ENCODE data around the gene NEURL3.
"Not testable (repeated sequence)": the region's sequence is repeated elsewhere in the genome, so short reads cannot be mapped to it uniquely, and the experiment has no call there.

NEURL3 gene

GRCh38 chr2:96477458-96477857, 27.7 kb downstream of the NEURL3 start:
- no peak for DNase-seq

- DNase-seq, result no peak
Measured at GRCh38 chr2:96471772-96472171, 33.4 kb downstream of the NEURL3 start.

- DNase-seq, result no peak
Measured at GRCh38 chr2:96470636-96471035, 34.5 kb downstream of the NEURL3 start.

GRCh38 chr2:96470109-96470508, 35.0 kb downstream of the NEURL3 start:
- DNase-seq, result no peak

GRCh38 chr2:96468904-96469303, 36.3 kb downstream of the NEURL3 start:
- DNase-seq, result no peak

- DNase-seq, result no peak
Measured at GRCh38 chr2:96464651-96465050, 40.5 kb downstream of the NEURL3 start.

GRCh38 chr2:96464061-96464460, 41.1 kb downstream of the NEURL3 start:
- DNase-seq, result no peak

GRCh38 chr2:96463119-96463518, 42.0 kb downstream of the NEURL3 start:
- no peak for DNase-seq

- DNase-seq, result not testable (repeated sequence)
Measured at GRCh38 chr2:96461616-96462015, 43.5 kb downstream of the NEURL3 start.

GRCh38 chr2:96452053-96452452, 53.1 kb downstream of the NEURL3 start:
- DNase-seq, result no peak

- DNase-seq, result no peak
Measured at GRCh38 chr2:96449637-96450036, 55.5 kb downstream of the NEURL3 start.

GRCh38 chr2:96449174-96449573, 56.0 kb downstream of the NEURL3 start:
- DNase-seq, result no peak

GRCh38 chr2:96447726-96448125, 57.4 kb downstream of the NEURL3 start:
- DNase-seq, result no peak
